Activated naive CD4-positive, alpha-beta T cell (primary cell): ENCODE results near the gene ANKFN1.
"Not testable (repeated sequence)": the region's sequence is repeated elsewhere in the genome, so short reads cannot be mapped to it uniquely, and the experiment has no call there.

Source experiments
- DNase-seq, 4 experiments: peaks; one replicate each; lab custom pipeline; 2025; lab: John Stamatoyannopoulos, UW

Gene ANKFN1

GRCh38 chr17:56288786-56289185, 135.5 kb downstream of the ANKFN1 start:
- DNase-seq, result not testable (repeated sequence)

DNA sequence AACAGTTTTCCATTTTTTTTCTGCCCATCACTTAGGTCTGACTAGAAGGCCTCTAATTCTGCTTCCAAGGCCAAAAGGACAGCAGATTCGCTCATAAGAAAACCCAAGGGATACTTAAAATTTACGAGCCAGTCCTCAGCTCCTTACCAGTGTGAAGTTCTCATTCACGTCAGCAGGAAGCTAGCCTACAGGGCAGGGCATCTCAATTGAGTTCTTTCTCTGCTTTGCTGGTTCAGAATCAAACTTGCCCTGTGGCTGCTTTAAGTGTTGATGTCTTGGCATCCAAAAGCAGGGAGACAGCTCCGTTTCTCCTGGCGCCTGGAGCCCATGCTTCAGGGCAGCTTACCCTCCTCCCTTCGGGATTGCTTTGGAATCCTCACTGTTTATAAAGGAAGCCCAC, 136.0 kb downstream of the ANKFN1 start:
- DNase-seq, result no peak

- no peak for DNase-seq
These were observed 137.0 kb downstream of the ANKFN1 start for GRCh38 chr17:56290101-56290801.

DNA sequence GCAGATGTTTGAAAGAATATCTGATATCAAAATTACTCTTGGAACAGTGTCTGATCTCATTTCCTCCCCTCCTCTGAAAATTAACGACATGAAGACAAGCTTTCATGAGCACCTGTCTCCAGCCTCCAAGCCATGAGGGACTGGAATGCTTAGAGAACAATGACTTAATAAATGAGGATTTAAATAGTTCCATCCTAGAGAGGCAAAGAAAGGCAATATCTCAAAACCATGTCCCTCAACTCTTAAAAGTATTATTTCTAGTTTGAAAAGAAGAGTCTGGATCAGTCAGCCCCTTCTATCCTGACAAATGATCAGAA, 137.5 kb downstream of the ANKFN1 start:
- no peak for DNase-seq

DNA sequence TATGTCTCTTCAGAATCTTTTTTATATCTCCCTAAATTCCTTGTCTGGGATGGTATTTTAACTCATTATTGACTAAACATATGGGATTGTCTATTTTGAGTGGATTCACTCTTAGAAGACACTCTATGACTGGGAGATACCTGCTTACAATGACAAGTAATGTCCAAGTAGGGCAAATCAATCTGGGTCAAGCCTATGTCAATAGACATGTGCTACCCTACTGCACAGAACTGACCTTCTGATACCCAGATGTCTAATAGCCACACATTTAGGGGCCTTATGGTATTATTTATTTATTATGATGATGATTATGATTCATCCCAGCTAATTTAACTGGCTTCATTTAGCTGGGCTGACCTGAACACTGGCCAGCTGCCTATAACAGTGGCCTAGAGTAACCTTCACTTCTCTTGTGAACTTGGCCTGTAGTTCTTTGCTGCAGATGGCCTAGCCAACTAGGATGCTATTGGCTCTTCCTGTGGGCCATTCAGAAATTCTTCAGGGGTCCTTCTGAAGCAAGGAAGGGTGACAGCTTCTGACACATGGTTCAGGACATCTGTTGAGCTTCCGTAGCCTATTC, 138.0 kb downstream of the ANKFN1 start:
- no peak for DNase-seq

DNA sequence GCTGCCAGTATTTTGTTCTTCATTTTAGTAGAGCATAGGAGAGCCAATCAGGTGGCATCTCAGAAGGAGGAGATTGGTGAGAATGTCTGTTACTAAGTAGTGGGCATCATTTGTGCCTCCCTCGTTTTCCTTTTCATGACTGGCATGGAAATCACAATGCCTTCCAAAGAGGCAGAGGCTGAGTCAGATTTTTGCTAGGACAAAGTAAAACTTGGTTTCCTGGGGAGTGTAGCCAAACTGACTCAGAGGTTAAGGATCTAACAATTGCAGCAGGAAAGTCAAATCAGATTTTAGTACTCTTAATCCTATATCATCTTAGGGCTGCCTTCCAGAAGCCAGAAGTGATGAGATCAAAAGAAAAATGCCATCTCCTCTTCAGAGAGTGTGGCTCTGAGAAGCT, 138.7 kb downstream of the ANKFN1 start:
- DNase-seq, result no peak

DNA sequence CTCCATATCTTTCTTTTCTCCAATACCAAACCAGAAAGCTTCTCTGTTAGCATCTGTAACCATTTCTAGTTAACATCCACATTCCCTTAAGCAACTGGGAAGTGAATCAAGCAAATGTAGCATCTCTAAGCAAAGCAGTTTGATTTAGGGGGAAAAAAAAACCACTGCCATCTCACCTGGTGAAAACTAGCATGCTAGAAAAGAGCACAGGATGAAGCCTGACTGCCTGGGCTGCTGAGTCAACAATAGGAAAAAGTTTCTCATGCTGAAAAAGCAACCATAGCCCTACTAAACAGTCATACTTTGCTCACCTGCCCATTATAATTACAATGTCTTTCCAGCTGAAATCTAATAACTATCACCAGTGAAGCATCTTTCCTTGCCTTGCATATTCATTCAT, 139.3 kb downstream of the ANKFN1 start:
- no peak for DNase-seq

- no peak for DNase-seq
These were observed 143.9 kb downstream of the ANKFN1 start for GRCh38 chr17:56297184-56297583.

DNA sequence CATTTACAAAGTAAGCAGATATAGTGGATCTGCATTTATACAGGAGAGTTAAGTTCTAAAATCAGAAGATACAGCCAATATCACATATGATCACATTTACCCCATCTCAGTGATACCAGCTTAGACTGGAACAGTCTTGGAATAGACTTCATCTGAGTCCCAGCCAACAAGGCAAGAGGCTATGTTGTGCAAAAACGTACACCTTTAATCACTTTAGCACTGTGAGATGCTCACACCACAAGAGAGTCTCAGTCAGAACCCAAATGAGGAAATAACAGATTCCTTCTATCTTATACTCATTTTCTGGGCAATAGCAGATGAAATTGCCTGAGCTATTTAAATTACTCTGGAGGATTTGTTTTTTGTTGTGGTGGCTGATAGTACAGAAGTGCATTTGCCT, 145.6 kb downstream of the ANKFN1 start:
- no peak for DNase-seq

DNA sequence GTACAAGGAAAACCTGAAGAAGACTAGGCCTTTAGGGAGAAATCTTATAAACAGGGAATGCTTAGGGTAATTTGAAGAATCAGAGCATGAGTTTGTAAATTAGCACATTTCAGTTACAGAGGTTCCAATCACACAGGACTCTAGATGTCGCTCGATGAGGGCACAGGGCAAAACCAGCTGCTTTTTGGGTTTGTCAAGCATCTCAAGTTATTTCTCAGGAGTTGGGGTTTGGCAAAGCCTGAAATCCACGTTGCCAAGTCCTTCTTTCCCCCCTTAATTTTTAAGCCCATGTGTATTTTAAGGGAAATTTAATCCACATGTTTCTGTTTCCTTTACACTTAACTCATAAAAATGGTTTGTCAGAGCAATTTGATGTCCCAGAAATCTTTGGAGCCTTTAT, 146.9 kb downstream of the ANKFN1 start:
- DNase-seq, result no peak

- DNase-seq, result no peak
These were observed 151.7 kb downstream of the ANKFN1 start for GRCh38 chr17:56305007-56305406.

DNA sequence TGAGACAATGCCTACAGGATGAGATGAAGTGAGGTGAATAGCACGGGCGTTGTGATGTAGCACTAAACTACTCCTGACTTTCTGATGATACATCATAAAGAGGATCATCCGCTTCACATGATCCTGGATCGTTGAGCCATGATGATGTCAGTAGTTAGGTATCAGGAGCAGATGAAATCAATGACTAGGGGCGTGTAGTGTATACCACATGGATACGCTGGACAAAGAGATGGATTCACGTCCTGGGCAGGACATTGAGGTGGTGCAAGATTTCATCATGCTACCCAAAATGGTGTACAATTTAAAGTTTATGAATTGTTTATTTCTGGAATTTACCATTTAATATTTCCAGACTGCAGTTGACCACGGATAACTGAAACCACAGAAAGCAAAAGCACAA, 156.6 kb downstream of the ANKFN1 start:
- DNase-seq, result no peak

DNA sequence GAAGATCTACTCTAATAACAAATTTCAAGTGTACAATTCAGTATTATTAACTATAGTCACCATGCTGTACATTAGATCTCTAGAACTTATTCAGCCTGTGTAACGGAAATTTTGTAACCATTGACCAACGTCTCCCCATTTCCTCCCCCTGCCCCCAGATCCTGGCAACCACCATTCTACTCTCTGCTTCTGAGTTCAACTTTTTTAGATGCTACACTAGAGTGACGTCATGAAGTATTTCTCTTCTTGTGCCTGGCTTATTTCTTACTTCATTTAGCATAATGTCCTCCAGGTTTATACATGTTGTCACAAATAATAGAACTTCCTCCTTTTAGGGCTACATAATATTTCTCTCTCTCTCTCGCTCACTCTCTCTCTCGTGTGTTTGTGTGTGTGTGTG, 157.5 kb downstream of the ANKFN1 start:
- no peak for DNase-seq

DNA sequence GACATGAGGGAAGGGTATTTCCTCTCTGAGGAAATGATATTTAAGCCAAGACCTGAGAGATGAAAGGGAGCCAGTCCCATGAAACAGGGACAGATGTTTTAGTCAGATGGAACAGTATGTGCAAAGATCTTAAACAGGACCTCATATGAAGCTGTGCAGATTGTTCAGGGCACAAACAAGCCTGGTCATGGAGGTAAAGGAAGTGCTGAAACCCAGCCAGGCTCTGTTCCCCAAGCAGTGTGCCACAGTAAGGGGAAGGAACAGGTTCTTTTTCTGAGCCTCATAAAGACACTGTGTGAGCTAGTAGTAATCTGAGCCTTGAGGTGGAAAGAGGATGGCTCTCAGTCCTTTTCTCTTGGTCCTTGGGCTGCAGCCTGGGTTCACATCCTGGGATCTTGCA, 159.9 kb downstream of the ANKFN1 start:
- DNase-seq, result no peak

DNA sequence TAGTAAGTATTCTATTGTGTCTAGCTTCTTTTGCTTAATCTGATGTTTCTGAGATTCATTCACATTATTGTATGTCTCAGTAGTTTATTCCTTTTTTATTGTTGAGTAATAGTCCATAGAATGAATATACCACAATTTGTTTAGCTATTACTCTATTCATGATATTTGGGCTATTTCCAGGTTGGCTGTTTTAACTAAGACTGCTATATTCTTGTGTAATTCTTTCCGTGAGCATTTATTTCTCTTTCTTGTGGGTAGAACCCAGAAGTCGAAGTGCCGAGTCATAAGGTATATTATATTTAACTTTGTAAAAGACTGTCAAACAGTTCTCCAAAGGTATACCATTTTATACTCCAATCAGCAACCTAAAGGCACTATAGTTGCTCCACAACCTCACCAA, 160.8 kb downstream of the ANKFN1 start:
- DNase-seq, result no peak

GRCh38 chr17:56314984-56315602, 161.8 kb downstream of the ANKFN1 start:
- DNase-seq, result no peak

- DNase-seq, result no peak
These were observed 163.3 kb downstream of the ANKFN1 start for GRCh38 chr17:56316604-56317003.

DNA sequence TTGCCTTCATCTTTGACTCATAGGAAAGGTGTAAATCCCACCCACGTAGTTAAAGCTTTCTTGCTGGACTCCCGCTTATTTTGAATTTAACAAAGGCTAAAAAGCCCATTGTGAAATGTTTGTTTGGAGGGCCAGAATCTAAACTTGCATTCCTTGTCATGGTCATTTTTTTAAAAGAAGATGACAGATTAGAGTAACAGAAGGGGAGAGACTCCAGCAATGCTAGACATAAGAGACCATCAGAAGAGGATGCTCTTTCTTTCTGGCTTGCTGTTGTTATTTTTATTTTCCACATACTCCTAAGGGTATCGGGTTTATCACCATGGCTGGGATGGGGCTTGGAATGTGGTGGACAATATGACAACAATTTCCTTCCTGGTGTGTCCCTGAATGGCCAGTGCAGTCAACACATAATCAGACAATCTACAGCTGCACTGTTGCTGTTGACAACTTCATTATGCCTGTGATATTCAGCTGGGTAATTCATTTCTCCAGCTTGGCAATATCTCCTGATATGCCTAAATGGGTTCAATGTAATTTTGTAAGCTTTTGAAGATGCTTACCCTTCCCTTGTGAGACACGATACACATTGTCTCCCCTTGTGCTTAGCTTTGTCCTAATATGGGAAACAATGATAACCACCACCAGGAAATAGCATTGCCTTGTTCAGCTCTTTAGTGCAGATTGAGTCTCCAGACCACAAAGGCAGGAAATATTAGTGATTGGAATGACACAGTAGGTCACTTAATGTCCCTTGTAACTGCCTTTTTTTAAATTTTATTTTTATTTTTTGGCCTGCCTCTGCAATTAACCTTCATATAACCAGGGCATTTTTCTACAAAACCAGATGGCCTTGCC, 164.3 kb downstream of the ANKFN1 start:
- no peak for DNase-seq

GRCh38 chr17:56319531-56319930, 166.3 kb downstream of the ANKFN1 start:
- no peak for DNase-seq

DNA sequence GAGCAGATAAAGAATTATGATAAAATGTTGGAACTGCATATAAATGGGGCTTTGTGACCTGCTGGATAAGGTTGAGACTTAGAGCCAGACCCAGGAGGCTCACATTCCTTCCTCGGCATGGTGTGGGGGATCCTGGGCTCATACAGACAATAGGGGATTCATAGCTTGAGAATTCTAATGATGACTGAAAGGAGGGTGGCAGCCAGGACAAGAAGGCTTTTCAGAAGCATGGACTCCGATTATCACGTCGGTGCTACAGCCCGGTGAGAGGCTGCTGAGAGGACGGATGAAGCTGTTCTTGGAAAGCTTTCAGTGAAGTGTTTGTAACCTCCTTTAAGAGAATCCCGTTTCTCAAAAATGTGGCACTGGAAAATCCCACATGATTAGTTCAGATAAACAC, 167.2 kb downstream of the ANKFN1 start:
- DNase-seq, result no peak

GRCh38 chr17:56322991-56323390, 169.7 kb downstream of the ANKFN1 start:
- no peak for DNase-seq

GRCh38 chr17:56324676-56325075, 171.4 kb downstream of the ANKFN1 start:
- no peak for DNase-seq
